NCI-H1417 (cell line): Measurements from ENCODE around the gene ZP3.
"Not testable (repeated sequence)": the region's sequence is repeated elsewhere in the genome, so short reads cannot be mapped to it uniquely, and the experiment has no call there.

ENCODE experiments used
- DNase-seq, 3 experiments: peaks; one replicate each; lab custom pipeline; 2025; lab: John Stamatoyannopoulos, UW

ZP3 gene

DNA sequence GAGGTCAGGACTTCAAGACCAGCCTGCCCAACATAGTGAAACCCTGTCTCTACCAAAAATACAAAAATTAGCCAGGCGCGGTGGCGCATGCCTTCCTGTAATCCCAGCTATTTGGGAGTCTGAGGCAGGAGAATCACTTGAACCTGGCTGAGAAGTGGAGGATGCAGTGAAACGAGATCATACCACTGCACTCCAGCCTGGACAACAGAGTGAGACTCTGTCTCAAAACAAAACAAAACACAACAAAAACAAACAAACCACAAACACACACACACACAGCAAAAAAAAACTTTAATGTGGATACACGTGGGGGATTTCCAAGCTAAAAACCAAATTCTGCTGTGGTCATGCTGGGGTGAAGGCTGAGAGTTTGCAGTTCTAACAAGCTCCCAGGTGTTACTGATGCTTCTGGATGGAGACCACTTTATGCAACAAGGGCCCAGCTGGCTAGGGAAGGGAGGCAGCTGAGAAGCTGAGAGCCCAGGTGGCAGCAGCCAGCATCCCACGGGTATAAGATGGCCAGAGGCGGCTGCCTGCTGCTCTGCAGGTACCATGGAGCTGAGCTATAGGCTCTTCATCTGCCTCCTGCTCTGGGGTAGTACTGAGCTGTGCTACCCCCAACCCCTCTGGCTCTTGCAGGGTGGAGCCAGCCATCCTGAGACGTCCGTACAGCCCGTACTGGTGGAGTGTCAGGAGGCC, at the start of gene ZP3:
Gene ZP3, plus strand, starts transcription at position 538 of the 699 bp plus-strand sequence. Its CDS starts 15 bp downstream, at position 553.
- DNase-seq, result peak in 1 of 3 experiments; percentile 41

DNA sequence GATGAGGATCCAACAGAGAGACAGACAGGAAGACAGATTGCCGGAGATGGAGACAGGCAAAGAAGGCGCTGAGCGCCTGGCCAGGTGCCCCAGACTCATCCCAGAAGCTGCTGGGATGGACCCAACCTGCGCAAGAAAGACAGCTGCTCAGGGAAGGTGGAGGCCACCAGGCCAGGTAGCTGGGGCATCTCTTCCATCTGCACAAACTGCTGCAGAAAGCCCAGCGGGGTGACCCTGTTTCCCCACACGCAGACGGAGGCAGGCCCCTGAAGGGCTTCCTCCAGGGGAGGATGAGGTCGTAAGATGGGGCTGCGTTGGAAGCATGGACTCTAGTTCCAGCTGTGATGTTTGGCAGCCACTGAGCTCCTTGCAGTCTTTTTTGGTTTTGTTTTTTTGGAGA, 49.5 kb upstream of the ZP3 start:
- DNase-seq, result no peak

DNA sequence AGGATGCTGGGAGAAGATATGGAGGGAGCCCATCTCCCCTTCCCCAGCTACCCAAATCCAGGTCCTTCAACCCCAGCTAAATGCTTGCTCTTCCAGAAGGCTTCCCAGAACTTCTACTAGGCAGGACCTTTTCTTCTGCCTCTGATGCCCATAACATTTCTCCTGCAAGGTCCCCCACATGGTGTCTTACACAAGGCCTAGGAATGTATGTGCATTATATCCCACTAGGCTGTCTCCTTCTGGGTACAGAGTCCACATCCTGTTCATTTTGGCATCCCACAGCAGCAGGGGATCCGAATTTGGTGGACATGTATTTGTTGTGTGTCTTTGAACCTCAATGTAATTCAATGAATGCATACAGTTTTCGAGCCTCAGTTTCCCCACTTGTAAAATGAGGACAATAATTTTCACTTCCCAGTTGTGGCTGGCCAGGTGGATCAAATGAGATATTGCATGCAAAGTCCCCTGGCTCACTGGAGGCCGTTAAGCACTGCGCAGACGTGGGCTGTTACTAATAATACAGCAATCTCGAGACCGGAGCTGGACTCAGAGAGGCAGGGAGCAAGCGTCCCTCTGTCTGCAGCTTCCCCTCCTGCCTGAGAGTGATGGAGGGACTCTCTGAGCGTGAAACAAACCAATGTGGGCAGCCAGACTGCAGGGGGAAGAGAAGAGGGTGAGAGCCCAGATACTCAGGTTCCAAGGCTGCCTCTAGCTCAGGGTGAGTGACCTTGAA, 47.4 kb upstream of the ZP3 start:
- DNase-seq, result no peak

DNA sequence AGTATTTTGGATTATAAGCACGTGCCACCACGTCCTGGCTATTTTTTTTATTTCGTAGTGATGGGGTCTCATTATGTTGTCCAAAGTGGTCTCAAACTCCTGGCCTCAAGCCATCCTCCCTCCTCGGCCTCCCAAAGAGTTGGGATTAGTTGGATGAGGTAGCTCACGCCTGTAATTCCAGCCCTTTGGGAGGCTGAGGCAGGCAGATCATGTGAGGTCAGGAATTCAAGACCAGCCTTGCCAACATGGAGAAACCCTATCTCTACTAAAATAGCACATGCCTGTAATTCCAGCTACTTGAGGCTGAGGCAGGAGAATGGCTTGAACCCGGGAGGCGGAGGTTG, 44.2 kb upstream of the ZP3 start:
- no peak for DNase-seq

DNA sequence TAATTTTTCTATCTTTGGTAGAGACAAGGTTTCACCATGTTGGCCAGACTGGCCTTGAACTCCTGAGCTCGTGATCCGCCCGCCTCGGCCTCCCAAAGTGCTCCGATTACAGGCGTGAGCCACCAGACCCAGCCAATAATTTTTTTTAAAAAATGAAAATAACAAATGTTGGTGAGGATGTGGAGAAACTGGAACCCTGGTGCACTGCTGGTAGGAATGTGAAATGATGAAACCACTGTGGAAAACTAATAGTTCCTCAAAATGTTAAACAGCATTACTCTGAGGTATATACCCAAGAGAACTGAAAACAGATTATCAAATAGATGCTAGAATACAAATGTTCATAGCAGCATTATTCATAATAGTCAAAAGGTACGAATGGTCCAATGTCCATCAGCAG, 42.9 kb upstream of the ZP3 start:
- DNase-seq, result no peak

DNA sequence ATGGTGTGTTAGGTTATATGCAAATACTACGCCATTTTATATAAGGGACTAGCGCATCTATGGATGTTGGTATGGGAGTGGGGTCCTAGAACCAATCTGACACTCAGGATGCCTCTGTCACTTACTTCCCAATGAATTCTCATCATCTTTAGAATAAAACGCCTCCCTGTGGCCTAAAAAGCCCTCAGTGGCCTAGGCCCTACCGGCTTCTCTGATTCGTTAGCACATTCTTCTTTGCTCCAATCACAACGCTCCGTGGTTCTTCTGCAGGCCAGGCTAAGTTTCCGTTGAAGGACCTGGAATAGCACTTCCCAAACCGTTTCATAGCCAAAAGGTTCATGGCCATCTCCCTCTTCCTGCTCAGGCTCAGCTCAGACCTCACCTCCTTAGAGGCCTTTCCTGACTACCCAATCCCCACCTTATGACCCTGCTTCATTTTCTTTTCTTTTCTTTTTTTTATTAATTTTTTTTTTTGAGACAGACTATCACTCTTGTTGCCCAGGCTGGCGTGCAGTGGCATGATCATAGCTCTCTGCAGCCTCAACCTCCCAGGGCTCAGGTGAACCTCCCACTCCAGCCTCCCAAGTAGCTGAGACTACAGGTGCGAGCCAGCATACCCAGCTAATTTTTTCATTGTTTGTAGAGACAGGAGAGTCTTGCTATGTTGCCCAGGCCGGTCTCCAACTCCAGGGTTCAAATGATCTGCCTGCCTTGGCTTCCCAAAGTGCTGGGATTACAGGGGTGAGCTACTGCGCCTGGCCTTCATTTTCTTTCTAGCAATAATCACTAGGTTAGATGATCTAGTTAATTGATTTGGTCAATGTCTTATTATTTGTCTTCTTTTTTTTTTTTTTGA, 41.4 kb upstream of the ZP3 start:
- DNase-seq, result no peak

DNA sequence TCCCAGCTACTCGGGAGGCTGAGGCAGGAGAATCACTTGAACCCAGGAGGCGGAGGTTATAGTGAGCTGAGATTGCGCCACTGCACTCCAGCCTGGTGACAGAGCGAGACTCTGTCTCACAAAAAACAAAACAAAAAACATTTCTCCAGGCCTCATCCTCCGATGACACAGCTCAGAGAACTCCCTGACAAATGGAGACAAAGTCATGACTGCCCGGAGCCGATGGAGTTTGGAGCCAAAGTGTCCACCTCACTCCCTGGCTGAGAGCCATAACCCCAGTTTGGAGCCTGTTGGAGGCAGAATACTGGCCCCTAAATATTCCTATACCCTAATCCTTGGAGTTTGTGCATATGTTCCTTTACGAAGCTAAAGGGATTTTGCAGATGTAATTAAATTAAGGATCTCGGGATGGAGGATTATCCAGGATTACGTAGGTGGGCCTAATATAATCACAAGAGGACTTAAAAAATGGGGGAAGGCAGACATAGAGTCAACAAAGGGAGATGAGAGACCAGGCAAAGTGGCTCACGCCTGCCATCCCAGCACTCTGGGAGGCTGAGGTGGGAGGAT, 38.0 kb upstream of the ZP3 start:
- DNase-seq, result no peak

DNA sequence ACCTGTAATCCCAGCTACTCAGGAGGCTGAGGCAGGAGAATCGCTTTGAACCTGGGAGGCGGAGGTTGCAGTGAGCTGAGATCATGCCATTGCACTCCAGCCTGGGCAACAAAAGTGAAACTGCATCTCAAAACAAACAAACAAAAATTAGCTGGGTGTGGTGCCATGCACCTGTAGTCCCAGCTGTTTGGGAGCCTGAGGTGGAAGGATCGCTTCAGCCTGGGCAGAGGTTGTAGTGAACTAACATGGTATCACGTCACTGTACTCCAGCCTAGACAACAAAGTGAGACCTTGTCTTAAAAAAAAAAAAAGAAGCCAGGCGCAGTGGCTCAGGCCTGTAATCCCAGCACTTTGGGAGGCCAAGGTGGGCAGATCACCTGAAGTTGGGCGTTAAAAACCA, 37.0 kb upstream of the ZP3 start:
- DNase-seq, result not testable (repeated sequence)

DNA sequence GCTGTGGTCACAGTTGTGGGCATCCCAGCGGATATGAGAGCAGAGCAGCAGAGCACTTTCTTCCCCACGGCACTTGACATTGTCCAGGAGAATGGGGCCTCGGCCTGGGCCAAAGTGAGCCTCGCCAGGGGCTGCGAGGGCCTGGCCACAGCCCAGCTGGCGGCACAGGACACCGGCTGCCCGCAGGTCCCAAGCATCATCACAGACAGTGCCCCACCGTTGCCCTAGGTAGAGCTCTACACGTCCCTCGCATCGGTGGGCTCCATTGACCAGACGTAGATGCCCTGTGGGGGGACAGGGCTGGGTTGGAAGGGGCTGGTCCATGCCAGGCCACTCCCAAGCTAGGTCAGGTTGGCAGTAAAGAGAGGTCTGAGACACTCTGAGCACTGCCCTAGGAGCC, 34.7 kb upstream of the ZP3 start:
- DNase-seq, result no peak

DNA sequence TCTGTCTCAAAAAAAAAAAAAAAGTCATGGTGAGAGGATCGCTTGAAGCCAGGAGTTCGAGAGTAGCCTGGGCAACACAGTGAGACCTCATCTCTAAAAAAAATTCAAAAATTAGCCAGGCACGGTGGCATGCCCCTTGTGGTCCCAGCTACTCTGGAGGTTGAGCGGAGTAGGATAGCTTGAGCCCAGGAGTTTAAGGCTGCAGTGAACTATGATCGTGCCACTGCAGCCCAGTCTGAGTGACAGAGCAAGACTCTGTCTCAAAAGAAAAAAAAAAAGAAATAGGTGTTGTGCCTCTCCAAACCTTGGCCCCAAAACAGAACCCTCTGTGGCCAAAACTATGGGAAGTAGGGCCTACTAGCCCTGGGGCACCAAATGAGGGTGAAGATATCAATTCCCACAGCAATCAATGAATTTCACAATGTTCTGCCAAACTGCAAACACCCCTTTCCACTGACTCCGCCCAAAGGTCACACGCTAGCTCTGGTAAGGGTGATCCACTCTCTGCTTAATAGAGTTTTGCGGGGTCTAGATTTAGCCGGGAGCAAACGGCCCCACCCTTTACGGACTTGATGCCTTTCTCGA, 32.1 kb upstream of the ZP3 start:
- no peak for DNase-seq

DNA sequence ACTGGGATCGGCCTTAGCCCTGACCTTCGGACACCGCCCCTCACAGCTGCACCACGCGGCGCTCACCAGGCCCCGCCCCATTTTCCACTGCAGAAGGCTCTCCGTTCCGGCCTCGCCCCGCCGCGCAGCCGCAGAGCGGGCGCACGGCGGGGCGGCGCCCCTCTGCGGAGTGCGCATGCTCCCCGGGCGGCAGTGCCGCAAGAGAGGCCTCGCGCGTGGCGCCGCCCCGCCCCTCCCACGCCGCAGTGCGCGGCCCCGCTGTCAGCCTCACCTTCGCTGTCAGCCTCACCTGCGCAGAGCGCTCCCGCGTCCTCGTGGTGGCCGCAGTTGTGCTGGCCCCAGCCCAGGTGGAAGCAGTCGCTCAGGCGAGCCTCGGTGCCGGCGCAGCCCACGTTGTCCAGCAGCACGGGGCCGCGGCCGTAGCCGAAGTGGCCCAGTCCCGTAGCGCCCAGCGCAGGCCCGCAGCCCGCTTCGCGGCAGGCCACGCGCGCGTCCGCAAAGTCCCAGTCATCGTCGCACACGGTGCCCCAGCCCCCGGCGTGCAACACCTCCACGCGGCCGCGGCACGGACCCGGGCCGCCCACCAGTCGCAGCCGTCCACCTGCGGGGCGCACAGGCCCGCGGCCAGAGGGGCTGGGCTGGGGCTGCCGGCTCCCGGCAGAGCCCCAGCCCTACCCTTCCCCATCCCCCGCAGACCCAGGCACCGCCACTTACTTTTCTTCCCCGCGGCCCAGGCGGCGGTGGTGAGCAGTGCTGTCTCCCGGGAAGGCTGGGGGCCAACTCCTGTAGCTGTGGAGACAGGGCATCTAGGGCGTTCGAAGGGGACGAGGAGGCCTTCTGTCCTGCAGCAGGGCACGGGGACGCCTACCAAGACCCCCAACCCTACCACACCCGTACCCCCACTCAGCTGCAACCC, 31.4 kb upstream of the ZP3 start:
- peak; percentile 97 to 98 (median 98) for DNase-seq

DNA sequence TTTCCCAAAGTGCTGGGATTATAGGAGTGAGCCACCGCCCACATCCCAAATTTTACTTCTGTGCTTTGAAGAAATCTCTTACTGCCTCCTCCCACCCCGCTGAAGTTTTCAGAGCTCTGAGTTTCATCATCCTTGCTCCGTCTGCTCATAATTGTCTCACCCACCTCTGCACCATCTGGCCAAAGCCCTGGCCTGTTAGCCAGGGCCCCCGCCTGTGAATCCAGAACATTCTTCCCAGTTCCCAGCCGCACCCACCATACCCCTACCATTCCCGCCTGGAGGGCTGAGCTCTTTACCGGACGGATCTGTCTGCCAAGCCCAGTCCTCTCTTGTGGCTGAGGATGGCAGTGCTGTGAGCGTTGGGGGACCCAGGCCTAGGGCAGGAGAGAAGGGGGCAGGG, 29.8 kb upstream of the ZP3 start:
- DNase-seq, result no peak

DNA sequence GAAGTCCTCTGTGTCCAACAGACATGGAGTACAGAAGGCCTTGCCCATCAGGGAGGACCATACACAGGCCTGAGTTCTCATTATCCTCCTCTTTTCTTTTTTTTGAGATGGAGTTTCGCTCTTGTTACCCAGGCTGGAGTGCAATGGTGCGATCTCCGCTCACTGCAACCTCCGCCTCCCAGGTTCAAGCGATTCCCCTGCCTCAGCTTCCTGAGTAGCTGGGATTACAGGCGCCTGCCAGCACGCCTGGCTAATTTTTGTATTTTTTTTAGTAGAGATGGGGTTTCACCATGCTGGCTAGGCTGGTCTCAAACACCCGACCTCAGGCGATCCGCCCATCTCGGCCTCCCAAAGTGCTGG, 29.2 kb upstream of the ZP3 start:
- DNase-seq, result not testable (repeated sequence)

DNA sequence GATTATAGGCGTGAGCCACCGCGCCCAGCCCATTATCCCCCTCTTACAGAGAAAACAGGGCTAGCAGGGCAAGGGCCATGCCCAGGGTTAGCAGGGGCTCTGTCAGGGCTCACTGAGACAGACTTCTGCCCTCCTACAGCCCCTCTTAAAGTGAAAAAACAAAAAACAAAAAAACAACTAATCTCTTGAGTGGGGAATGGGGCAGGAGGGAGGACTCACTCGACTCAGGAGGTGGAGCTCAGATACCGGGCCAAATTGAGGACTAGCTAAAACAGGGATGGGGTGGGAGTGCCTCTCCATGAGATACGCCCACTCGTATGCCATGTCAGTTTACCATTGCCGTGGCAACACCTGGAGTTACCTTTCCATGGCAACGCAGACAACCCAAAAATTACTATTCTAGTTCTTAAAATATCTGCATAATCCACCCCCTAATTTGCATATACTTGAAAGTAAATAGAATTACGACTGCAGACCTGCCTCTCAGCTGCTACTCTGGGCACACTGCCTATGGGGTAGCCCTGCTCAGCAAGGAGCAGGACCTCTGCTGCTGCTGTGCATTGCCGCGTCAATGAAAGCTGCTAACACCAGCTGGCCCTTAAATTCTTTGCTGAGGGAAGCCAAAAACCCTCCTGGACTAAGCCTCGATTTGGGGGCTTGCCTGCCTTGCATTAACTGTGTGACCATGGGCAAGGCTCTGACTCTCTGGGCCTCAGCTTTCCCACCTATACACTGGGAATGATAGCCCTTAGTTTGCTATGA, 28.6 kb upstream of the ZP3 start:
- DNase-seq, result peak in 1 of 3 experiments; percentile 34

DNA sequence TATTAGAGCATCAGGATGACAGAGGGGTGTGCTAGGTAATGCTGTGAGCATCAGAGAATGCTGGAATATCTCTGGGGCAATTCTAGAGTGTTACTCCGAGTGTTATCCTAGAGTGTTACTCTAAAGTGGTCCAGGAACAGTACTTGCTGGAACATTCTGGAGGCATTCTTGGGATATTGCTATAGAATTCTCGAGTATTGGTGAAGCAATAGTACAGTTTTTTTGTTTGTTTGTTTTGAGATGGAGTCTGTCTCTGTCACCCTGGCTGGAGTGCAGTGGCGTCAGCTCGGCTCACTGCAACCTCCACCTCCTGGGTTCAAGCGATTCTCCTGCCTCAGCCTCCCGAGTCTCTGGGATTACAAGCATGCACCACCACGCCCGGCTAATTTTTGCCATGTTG, 27.9 kb upstream of the ZP3 start:
- DNase-seq, result no peak

DNA sequence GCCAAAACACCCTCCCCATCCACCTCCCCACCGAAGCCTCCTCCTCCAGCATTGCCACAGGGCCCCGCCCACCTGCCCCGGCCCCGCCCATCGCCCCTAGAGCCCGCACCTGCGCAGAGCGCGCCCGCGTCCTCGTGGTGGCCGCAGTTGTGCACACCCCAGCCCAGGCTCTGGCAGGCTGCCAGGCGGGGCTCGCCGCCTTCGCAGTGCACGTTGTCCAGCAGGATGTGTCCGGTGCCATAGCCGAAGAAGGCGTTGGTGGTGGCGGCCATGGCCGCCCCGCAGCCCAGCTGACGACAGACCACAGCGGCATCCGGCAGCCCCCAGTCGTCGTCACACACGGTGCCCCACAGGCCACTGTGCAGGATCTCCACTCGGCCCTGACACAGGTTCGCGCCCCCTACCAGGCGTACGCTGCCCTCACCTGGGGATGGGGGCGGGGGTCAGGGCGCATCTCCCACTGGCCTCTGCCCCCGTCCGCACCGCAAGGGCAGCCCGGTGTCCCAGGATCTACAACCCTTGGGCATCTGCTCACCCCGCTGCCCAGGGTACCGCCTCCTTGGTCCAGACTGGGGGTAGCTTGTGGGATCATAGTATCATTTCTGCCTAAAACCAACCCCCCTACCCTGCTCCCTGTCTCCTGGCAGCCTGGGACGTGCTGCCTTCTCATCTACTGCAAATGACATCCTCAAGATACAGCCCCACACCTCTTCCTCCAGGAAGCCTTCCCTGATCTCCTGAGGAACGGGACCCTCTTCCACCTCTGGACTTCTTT, 27.2 kb upstream of the ZP3 start:
- peak; percentile 88 to 95 (median 90) for DNase-seq

DNA sequence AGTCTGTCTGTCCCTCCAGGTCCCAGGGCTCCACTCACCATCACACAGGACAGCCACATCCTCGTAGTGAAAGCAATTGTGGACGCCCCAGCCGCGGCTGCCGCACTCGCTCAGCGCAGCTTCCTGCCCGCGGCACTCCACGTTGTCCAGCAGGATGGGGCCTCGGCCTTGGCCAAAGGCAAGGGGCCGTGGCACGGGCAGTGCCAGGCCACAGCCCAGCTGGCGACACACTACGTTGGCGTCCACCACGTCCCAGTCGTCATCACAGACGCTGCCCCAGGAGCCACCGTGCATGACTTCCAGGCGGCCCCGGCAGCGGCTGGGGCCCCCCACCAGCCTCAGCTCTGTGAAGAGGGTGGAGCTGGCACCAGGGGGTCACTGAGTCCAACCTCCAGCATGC, 24.5 kb upstream of the ZP3 start:
- DNase-seq, result no peak

DNA sequence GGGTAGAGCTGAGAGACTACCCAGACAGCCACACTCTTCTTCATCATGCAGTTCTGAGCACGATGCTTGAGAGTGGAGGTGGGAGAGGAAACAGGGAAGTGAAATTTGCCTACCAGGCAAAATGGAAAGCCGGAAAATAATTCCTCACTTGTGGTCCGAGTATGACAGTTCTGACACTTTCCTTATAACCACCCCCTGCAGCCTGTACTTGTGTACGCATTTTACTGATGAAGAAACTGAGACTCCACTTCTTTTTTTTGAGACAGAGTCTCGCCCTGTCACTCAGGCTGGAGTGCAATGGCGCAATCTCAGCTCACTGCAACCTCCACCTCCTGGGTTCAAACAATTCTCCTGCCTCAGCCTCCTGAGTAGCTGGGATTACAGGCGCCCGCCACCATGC, 21.7 kb upstream of the ZP3 start:
- DNase-seq, result not testable (repeated sequence)

DNA sequence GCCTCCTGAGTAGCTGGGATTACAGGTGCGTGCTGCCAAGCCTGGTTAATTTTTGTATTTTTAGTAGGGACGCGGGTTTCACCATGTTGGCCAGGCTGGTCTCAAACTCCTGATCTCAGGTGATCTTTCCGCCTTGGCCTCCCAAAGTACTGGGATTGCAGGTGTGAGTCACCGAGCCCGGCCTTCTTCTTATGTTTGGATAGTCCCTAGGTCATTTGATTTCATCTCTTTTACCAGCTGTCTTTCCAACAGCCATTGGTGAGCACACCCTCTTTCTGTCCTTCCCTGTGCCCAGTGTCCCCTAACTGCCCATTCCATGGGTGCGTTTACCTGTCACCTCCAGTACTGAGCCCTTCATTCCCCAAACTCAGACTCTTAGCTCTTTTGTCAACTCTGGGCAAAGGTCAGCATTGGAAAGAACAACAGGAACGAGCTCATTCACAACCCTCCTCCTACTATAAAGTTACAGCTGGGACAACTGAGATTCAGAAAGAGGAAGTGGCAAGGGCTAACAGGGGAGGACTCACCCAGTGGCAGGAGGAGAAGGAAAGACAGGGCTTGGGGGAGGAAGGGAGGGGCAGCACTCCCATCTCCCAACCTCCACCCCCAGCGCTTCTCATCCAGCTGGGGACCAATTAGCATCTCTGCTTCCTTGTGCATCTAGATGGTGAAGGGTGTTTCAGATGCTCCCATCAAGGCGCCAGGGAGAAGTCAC, 20.8 kb upstream of the ZP3 start:
- DNase-seq, result no peak
